Cardiac fibroblast (primary cell): Measurements from ENCODE around the gene SH3RF3.
A peak's percentile ranks its signal among the peaks of the same experiment; 100 is the strongest.

Experiments
- DNase-seq, 2 donors: peaks; one replicate each; pipeline versions ENCODE4 v3.0.0 to v3.0.0-alpha.2; 2010; ENCODE audit warnings: low read depth in 2 of 2
- H3K4me3 ChIP-seq, 2 donors: replicated peaks in 1 of 2; 1 replicate in 1 of 2; 2 replicates in 1 of 2; pipeline ENCODE4 v1.5.1; 2011; ENCODE audit warnings: low read depth in 2 of 2, low read length in 2 of 2, mild to moderate bottlenecking in 2 of 2, moderate library complexity in 1 of 2
- TF ChIP-seq, protein P1 (sequence below): IDR thresholded peaks from one replicate; pipeline ENCODE4 v1.5.1; 2011; ENCODE audit warnings: low read depth, mild to moderate bottlenecking, low read length, inconsistent platforms

Gene SH3RF3

DNA sequence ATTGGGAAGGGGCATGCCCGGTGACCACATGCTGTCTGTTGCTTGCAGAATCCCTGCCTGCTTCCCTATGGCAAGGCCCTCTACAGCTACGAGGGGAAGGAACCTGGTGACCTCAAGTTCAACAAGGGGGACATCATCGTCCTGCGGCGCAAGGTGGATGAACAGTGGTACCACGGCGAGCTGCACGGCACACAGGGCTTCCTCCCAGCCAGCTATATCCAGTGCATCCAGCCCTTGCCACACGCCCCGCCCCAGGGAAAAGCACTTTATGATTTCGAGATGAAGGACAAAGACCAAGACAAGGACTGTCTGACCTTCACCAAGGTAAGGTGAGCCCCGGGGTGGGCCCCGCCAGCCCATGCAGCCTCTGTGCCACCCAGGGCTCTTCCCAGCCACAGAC lies 218.6 kb downstream of the SH3RF3 start:
- no peak for DNase-seq
- TF ChIP-seq, protein P1, sequence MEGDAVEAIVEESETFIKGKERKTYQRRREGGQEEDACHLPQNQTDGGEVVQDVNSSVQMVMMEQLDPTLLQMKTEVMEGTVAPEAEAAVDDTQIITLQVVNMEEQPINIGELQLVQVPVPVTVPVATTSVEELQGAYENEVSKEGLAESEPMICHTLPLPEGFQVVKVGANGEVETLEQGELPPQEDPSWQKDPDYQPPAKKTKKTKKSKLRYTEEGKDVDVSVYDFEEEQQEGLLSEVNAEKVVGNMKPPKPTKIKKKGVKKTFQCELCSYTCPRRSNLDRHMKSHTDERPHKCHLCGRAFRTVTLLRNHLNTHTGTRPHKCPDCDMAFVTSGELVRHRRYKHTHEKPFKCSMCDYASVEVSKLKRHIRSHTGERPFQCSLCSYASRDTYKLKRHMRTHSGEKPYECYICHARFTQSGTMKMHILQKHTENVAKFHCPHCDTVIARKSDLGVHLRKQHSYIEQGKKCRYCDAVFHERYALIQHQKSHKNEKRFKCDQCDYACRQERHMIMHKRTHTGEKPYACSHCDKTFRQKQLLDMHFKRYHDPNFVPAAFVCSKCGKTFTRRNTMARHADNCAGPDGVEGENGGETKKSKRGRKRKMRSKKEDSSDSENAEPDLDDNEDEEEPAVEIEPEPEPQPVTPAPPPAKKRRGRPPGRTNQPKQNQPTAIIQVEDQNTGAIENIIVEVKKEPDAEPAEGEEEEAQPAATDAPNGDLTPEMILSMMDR: no peak
- H3K4me3 ChIP-seq: no peak overlapping the region

DNA sequence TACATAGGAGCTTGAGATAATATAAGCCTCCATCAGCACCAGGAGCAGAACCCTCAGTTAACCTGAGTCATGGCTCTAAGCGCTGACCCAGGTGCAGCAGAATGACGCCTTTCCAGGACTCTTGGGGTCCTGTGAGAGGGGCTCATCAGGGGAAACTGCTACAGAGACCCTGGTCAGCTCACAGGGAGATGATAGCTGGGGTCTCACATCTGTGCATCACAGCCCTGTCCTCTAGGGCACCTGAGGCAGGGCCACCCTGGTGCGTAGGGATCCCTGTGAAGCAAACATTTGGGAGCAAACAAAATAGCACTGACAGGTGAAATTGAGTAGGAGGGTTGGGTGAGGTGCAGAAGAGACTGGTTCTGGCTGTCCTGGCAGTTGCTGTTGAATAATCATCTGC lies 219.2 kb downstream of the SH3RF3 start:
- TF ChIP-seq, protein P1: no peak
- no peak overlapping the region for H3K4me3 ChIP-seq
- no peak for DNase-seq

- no peak for DNase-seq
- no peak overlapping the region for H3K4me3 ChIP-seq
- TF ChIP-seq, protein P1: no peak
Measured at GRCh38 chr2:109348671-109349502, 219.9 kb downstream of the SH3RF3 start.

GRCh38 chr2:109349503-109350465 lies 220.8 kb downstream of the SH3RF3 start:
- no peak overlapping the region for H3K4me3 ChIP-seq
- TF ChIP-seq, protein P1: peak; percentile 7
- no peak for DNase-seq

- DNase-seq: peak in 1 of 2 donors; percentile 22
- TF ChIP-seq, protein P1: no peak
- H3K4me3 ChIP-seq: no peak overlapping the region
Measured at GRCh38 chr2:109350526-109350925, 221.5 kb downstream of the SH3RF3 start.

DNA sequence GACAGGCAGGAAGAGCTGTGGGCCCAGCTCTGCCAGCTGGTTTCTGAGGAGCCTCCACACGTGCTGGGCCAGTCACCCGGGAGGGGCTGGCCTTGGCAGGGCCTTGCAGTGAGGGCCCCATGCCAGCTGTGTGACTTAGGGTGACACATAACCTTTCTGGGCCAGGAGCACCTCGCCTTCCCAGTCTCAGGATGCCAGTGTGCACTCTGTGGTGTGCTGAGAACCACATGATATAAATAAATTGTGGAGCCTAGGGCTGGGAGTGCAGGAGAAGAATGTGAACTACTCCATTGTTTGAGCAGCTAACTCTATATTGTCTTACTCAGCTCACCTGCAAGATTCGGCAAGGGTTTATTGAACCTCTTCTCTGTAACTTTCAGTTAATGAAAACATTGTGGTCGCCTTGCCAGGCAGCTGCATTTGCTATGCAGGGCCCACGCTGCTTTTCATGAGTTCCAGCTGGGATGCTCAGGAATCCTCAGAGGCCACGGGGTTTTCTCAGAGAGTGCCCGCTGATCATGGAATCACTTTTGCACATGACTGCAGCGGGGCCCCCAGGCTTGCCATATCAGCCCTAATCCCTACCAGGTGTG lies 222.3 kb downstream of the SH3RF3 start:
- TF ChIP-seq, protein P1: no peak
- DNase-seq: peak; percentile 55 to 74
- no peak overlapping the region for H3K4me3 ChIP-seq
